HG03520 (cell line): Measurements from ENCODE around the gene ATP5MG.
"Not testable (repeated sequence)": the region's sequence is repeated elsewhere in the genome, so short reads cannot be mapped to it uniquely, and the experiment has no call there.

Experiments used
- ATAC-seq: cut with Tn5 transposase; IDR thresholded peaks from one replicate; pipeline ENCODE4 v1.9.1; 2021; ENCODE audit warnings: mild to moderate bottlenecking, moderate library complexity; ENCODE audit not compliant: unreplicated experiment

ATP5MG gene

DNA sequence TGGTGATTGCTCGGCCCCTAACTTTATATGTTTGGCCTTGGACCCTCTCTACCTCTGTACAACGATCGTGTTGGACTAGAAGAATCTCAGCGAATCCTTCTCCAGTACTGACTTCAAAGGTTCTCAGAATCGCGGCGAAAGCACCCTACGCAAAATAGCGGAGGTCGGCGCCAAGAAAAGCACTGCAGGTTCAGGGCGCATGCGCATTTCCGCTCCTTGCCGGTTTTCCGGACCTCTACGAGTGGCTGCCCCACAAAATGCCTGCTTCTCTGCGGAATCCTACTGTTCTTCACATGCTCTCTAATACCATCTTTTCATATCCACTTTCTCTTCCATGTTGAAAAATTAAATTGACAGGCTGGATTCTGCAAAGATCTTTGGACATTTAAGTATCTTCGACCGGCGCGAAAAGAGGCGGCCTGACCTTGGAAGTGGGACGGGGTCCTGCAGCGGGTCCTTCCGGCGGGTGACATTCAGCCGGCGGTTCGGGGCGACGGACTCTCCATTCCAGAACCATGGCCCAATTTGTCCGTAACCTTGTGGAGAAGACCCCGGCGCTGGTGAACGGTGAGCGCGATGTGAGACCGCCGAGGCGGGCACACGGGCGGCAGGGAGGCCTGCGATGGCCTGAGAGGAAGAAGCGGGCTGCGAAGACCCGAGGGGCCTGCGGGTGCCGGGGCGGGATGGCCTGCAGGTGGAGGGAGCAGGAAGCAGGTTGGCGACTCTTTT is at the start of gene ATP5MG:
Gene ATP5MG (plus strand): TSS at position 456 of the 729 bp plus-strand sequence. CDS start 60 bp downstream, at position 516.
- ATAC-seq: no peak

GRCh38 chr11:118353084-118353710 is 48.2 kb upstream of the ATP5MG start:
- ATAC-seq: no peak

DNA sequence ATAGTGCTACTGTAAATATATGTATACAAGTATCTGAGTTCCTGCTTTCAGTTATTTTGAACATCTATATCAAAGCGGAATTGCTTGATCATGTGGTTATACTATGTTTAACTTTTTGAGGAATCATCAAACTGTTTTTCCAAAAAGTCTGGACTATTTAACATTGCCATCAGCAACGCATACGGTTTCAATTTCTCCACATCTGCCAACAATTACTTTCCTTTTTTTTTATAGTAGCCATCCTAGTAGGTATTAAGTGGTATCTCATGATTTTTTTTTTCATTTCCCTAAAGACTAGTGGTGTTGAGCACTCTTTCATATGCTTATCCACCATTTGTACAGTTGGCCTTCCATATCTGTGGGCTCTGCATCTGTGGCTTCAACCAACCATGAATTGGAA is 43.3 kb upstream of the ATP5MG start:
- ATAC-seq: no peak

GRCh38 chr11:118359295-118359958 is 42.0 kb upstream of the ATP5MG start, which contains the start of gene UBE4A:
Gene UBE4A, plus strand, starts transcription at chr11:118359600. Its CDS starts 5,481 bp downstream, at chr11:118365081.
- ATAC-seq: peak; percentile 83

DNA sequence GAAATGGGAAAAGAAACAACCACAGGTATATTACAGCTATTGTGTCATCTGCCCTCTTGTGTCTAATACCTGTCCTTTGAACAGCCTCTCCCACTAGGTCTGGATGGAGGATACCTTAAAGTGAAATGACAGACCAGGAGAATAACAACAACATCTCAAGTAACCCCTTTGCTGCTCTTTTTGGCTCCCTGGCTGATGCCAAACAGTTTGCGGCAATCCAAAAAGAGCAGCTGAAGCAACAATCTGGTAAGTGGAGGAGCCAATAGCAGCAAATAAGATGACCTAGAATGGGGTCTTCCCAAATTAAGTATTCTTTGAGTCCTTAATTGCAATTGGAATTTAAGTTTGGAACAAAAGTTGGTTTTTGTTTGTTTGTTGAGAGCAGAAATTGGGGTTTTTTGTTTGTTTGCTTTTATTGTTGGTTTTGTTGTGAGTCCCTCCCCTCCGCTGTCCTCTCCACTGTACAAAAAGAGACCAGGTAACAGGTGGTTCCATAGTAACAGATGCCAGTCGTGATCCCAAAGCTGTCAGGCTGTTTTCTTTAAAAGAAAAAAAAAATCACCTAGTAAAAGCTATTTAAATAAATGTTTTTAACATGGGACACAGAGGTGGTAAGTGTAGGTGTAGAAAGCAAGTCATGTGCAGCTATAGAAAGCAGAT is 36.3 kb upstream of the ATP5MG start:
- no peak for ATAC-seq

DNA sequence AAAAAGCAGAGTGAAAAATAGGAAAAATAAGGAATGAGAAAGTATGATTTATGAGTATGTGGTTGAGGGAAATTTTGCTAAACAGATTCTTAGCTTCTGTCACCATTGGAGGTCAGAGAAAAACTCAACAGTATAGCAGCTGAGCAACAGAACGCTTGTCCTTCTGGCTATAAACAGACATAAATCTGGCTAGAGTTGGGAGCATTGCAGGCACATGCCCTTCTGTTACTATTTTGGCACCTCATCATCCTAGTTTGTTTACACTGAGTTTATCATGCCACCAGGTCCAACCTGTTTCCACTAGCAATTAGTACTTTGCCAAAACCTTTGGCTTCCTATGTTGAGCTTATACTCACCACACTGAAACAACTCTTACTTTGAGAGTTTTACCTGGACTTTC is 35.1 kb upstream of the ATP5MG start:
- ATAC-seq: no peak

GRCh38 chr11:118370774-118371173 is 30.6 kb upstream of the ATP5MG start:
- no peak for ATAC-seq

- no peak for ATAC-seq
Observed at GRCh38 chr11:118373263-118373662, 28.1 kb upstream of the ATP5MG start.

- no peak for ATAC-seq
Observed at GRCh38 chr11:118373871-118374270, 27.5 kb upstream of the ATP5MG start.

- ATAC-seq: no peak
Observed at GRCh38 chr11:118374729-118375128, 26.7 kb upstream of the ATP5MG start.

DNA sequence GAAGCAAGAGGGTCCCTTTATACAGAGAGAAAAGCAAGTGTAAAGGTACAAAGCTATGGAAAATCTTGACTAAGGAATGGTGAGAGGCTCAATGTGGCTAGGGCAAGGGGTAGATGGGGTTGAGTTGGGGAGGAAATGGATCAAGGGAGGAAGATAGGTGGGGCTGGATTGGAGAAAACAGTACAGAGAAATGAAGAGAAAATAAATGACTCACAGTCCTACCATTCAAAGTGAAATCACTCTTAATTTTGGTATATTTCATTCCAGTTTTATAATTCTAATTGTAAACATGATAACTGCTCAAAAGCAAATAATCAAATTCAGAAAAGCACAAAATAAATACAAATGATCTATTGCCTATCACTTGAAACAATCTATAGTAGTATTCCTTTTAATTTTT is 25.4 kb upstream of the ATP5MG start:
- ATAC-seq: no peak

- no peak for ATAC-seq
Observed at GRCh38 chr11:118379497-118379896, 21.9 kb upstream of the ATP5MG start.

DNA sequence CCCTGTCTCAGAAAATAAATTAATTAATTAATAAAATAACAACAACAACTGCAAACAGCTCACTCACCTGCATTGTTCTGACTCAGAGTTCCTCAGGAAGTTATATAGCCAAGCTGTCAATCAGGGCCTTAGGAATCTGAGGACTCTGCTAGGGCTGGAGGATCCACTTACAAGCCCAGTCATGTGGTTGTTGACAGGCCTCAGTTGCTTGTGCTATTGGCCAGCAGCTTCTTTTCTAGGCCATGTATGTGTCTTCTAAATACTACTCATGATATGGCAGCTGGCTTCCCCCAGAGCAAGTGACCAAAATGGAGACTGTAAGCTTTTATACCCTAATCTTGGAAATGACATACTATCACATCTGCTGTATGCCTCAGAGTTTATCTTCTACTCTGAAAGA is 20.8 kb upstream of the ATP5MG start:
- no peak for ATAC-seq

DNA sequence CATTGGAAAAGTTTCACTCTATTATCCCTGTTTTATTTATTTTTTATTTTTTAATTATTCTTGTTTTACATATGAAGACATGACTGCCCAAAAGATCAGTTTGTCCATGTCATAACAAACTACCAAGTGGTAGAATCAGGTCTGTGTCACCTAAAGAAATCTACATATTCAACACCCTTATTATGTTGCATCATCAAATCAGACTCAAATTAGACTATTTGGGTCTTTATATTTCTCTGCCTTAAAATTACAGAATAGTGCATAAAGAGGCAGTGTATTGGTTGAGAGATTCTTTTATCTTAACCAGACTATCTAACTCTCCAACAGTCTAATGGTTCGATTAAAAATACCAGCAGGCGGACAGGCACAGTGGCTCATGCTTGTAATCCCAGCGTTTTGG is 18.5 kb upstream of the ATP5MG start:
- no peak for ATAC-seq

DNA sequence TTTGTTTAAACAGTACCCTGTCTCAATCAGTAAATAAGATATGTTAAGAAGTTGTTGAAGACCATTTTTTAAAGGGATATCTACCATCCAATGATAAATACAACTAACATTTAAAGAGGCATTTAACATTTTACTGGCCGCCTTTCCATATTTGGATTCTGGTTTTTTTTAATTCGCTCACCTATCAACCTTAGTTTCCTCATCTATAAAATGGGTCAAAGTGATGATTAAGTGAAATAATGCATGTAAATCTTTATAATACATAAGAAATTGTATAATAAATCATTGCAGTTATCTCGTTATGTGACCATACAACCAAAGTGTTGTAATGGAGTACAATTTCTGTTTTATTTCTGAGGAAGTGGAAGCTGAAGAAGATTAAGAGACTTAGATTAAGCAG is 17.7 kb upstream of the ATP5MG start:
- ATAC-seq: no peak

DNA sequence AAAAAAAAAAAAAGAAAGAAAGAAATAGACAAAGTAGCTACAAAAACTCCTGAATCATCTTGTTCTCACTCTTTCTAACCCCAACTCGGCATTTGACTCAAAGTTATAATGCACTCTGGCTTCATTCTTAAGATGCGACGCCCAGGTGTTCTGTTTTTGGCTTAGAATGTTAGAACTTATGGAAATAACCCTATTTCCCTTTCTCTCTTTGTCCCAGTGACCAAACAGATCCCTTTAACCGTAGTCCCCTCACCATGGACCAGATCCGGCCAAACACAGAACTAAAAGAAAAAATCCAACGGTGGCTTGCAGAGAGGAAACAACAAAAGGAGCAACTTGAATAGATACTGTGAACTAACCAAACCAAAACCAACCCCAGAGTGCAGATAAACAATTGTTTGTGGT is 5.3 kb upstream of the ATP5MG start:
- ATAC-seq: no peak

- no peak for ATAC-seq
Observed at GRCh38 chr11:118397448-118397847, 4.0 kb upstream of the ATP5MG start.

DNA sequence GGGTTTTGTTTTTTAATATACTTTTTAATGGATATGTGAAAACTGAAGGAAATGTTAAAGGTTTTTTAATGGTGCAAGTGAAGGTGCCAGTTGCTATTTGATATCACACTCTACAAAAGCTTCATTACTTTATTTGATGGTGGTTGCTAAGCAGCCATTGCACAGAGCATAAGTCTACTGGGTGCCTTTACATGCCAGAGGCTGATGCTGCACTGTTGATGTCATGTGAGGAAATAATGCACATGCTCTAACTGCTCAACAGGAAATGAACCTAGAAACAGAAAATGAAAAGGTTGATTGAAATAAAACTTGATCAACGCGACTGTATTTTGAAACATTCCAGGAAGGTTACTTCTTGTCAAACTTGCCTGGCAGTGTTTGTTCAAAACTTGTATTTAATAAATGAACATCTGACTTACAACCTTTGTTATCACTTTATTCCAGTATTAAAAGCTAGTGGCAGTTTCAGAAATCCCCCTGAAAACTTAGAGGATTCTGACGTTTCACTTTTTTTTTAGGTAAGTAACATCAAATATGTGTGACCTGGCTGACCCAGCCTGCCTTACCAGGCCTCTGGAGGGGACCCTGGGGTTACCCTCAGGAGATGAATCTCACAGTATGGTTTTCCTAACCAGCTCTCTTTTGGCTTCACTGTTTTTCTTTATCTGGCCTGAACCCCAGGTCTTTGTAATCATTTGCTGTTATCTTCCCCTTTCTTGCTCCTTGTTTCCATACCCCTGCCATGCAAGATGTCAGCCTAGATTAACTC is 2.4 kb upstream of the ATP5MG start:
- ATAC-seq: no peak

DNA sequence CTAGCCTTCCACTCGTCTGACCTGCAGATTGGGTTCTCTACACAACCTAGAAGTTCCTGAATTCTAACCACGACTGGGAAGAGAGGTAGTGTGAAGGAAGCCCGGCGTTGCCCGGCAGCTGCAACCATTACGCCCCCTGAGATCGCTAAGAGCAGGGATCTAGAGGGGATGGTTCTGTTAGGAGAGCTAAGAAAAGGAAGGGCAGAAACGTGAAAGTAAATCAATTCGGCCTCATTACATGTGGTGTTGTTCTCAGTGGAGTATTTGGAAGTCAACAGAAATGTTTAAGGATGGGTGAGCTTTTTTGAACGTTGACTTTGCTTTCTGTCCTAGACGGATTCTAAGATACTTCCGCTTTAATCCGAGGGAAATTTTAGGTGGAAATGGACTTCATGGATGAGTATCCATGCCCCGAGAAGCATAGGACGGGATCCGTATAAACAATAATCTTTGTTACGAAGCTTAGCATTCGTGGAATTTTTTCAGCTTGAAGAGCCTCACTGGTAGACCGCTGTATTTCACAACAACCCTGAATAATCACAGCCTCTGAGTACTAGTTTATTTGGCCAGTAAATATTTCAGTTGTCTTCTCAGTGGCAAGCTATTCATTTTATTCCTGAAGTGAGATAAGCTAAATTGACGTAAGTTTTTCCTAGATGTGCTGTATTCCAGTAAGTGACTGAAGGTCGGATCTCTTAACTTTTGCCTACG is 629 bp downstream of the ATP5MG start:
- ATAC-seq: no peak

GRCh38 chr11:118402594-118402993 is 1.2 kb downstream of the ATP5MG start:
- ATAC-seq: not testable (repeated sequence)
